ENCODE results near the gene HDAC4.

The HDAC4 gene

DNA sequence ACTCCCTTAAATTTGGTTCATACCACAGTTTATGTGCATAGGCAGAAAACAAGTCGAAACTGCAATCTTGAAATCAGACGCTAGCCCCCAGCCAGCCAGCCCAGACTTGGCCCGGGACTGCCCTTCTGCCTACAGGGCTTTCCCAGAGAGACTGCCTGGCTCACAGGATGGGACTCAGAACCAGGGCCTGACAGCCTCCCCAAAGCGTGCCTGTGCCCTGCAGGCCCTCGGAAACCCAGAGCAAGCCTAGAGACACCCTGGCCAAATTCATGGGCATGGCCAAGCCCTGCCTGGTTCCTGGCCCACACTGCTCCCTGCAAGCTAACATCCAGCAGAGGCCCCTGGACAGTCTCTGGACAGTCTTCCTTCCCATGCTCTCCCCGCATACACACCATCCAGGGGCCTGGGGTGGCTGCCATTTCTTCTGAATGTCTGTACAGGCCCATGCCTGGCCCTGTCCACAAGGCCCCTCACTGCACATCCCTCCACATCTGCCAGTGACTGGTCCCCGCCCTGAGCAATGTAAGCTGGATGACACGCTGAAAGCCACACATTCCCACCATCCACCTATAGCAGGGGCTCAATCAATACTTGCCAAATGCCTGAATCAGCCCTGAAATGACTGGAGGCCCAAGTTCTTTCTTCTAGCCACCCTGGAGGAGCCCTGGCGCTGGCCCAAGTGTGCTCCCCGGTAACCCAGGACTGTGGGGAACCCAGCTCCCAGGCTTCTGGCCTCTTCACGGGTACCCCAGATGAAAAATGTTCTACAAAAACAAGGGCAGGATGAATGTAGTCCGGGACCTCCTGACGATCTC lies 73.1 kb downstream of the HDAC4 start:
- DNase-seq (ENCODE audit: low read depth): no peak

DNA sequence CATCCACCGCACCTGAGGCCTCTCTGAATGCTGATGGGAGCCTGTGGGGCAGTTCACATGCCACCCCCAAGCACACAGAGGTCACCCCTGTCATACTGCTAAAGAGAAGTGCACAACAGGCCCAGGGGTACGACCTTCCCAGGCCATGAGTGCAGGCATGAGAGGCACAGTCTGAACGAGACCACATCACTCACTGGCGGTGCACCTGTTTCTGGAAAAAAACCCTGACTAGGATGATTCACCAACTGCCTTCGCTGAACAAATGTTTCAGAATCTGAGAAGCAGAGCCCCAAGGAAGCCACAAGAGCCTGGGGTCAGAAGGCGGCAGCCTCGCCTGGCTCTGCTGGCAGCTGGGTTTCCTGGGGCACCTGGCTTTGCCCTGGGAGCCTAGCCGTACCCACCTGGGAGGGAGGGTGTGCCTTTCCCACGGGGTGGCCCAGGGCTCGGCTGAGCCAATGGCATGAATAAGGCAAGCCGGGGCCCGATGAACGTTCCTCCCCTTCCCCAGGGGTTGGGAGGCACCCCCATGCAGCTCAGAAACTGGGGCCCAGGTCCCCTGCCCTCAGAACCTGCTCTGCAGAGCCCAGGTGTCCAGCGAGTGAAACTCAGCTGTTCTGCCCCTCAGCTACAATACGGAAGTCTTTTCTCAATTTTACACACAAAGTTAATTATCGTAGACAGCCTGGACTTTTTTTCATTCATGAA lies 73.8 kb downstream of the HDAC4 start:
- DNase-seq (ENCODE audit: low read depth): no peak

DNA sequence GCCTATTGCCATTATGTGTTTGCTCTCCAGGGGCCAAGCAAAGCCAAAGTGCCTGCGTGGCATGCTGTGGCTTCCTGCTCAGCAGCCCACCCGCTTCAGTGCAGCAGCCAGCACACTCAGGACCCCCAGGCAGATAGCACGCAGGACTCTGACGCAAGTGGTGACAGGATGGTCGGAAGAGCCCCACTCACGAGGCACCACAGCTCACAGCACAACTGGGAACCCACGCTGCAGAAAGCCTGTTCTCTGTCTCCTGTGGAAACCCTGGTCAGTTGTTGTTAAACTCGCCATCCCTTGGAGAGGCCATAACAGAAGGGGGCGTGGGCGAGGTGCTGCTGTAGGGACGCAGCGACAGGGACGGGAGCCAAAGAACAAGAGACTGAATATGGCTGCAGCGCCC lies 76.4 kb downstream of the HDAC4 start:
- DNase-seq (ENCODE audit: low read depth): no peak

DNA sequence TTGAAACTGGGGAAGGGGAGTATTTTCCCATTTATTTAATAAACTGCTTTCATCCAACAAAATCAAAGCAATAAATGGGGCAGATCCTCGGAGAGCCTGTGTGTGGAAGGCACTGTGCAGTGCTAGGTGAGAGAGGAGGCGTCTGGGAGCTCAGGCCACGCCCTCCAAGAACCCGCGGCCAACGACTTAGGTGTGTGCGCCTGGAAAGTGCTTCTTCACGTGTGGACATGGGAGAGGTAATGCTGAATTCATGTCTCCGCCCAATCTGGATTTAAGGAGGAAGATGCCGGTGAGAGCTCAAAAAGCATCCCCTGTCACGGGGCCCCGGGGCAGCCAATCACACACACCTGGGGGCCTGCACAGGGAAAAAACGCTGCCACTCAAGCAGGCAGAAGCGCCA lies 77.4 kb downstream of the HDAC4 start:
- DNase-seq (ENCODE audit: low read depth): no peak

DNA sequence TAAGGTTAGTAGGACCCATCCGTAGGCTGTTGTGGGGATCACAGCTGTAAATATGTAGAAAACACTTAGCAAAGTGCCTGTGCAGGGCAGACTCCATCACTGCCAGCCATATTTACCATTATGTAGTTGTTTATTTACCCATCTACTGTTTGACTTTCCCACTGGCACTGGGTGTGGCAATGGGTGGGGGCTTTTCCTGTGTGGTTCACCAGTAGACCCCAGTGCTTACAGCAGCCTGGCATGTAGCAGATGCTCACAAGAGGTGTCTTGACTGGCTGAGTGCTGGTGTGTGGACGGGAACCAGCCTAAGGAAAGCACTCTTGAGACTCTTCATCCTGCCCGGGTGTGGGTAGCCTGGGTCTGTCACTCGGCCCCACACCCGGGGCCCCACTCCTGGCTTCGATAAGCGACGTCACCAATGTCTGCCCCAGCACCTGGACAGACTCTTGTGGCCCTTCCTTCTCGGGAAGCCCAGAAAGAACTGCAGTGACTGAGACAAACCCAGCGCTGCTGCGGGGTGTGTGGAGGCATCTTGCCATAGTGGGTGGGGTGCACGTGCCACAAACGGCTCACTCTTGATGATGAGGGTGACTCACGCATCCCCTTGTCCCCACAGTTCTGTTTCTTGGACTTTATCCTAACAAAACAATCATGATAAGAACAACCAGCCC lies 78.3 kb downstream of the HDAC4 start:
- DNase-seq (ENCODE audit: low read depth): no peak

DNA sequence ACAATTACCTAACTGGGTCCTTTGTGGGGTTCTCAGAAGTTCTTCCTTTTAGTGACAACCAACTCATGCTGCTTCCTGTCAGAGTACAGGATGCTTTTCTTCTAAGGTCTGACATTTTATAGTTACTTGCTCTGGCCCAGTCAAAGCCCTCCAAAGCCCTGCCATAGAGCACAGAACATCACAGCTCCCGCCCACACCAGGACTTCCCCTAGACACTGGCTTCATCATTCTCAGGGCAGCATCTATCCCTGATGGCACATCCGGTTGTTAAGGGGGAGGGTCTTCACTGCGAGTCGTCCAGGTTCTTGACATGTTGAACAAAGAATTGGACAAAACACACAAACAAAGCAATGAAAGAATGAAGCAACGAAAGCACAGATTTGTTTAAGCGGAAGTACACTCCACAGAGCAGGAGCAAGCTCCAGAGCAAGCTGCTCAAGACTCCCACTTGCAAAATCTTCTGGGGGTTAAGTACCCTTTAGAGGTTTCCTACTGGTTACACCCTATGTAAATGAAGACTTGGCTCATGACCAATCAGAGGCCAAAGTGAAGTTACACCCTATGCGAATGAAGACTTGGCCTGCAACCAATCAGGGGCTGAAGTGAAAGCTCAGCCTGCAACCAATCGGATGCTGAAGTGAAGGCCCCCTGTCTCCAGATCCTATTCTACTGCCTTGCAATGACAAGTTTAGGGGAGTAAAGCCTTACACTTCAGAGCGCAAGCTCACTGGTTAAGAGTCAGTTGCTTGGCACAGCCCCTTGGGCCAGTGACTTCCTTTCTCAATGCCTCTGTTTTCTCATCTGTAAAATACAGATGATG lies 79.0 kb downstream of the HDAC4 start:
- DNase-seq (ENCODE audit: low read depth): no peak

DNA sequence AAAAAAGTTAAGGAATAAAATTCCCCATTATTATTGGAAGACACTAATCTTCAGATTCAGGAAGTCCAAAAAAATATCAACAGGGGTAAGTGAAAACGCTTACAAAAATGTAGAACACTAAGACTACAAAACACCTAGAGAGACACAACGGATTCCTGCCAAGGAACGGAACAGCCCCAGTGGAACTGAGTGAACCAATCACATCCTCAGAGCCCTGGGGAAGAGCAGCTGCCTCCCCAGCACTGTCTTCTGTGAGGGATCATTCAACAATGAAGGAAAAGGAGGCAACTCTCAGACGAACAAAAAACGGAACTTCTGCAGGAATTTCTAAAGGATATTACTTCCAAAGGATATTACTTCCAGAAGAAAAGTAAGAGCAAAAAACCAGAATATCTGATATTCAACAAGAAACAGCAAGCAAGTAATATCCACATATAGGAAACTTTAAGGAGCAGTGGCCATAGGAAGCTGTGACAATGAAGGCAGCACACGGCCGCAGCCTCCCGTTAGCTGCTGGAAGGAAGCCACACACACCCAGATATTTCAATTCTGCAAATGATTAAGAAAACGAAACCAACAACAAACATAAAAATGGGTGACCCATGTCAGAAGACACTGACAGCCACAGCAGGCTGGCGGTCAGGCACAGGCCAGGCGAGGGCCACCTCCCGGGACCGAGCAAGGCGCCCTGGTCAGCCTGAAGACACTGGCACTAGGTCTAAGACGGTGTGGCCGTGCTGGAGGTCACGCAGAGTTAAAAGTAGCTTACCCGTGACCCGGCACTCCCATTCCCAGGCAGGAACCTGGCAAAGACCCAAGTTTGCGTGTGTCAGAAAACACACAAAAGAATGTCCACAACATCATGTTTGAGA lies 81.8 kb downstream of the HDAC4 start:
- no peak for DNase-seq (ENCODE audit: low read depth)

DNA sequence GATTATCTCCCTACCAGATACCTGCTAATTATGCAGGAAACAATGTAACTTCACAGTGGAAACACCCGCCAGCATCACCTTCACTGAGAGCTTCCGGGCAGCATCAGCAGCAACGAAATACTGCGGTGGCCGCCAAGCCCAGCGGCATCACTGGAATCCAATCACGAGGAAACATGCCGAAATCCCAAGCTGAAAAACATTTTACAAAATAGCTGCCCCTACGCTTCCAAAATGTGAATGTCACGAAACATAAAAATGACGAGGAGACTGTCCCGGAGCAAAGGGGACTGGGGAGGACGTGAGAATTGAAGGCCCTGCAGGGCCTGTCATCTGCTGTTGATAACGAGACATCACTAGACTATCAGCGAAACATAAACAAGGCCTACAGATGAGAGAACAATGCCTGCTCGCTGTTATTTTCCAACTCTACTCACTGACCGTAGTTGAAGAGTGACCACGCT lies 82.6 kb downstream of the HDAC4 start:
- DNase-seq (ENCODE audit: low read depth): no peak

DNA sequence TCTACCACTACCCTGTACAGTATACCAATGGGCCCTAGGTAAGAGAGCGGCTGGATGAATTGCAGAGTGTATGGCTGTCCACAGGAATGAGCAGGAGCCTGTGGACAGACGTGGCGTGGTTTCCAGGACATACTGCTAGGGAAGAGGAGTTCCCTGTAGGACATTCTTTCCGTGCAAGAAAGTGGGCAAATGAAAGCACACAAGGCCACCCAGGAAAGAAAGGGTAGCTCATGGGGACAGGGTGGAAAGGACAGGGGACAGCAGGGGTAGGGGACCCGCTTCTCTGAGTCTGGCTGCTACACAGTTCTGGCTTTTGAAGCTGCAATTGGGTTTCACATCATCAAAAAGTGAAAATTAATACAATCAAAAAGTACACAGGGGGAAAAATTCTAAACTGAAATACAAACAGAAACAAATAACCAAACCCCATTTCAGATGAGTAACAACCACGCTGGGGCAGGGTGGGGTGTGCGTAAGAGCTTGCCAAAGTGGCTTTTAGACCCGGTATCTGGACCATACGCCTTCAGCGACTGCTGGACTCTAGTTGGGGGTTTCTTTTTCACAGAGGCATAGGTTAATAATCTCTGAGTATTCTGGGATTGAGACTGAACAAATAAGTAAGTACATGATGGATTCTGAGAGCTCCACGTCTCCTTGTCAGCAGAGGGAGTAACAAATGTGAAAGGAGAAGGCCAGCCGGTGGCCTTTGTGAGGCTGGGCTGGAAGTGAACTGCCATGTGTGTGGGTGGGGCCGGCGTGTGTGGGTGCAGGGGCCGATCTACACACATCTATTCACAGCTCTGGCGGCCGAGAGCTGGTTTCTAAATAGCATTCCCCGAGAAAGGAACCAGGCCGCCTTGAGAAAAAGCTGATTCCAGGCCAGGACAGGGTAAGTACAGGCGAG lies 84.0 kb downstream of the HDAC4 start:
- DNase-seq (ENCODE audit: low read depth): no peak

DNA sequence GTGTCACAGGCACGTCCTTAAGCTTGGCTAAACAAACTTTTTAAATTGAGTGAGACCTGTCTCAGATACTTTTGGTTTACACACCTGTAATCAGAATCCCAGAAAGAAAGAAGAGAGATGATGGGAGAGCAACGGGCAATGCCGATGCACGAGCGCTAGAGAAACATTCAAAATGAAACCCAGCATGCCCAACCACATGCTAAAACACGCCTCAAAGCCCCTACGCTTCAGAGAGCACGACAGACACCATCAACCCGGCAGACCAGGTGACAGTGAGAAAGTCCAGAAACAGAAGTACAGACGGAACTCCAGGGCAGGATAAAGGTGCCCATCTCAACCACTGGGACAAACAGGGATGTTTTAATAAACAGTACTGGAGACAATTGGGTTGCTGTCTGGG lies 85.5 kb downstream of the HDAC4 start:
- no peak for DNase-seq (ENCODE audit: low read depth)

DNA sequence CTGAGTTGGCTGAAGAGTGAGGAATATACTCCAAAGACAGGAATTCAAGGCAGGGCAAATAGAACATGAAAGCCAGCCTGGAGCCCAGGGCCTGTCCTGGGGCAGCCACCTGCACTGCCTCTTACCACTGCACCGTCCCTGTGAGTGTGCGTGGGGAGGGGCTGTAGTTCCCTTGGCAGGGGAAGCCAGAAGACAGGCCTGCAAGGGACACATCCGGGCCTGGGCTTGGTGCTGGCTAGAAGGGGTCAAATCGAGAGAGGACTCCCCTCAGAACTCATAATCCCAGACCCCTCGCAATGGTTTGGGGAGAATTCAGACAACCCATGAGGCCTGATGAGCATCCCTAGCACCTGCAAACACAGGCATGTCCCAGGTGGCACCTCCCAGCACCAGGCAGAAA lies 87.0 kb downstream of the HDAC4 start:
- no peak for DNase-seq (ENCODE audit: low read depth)

DNA sequence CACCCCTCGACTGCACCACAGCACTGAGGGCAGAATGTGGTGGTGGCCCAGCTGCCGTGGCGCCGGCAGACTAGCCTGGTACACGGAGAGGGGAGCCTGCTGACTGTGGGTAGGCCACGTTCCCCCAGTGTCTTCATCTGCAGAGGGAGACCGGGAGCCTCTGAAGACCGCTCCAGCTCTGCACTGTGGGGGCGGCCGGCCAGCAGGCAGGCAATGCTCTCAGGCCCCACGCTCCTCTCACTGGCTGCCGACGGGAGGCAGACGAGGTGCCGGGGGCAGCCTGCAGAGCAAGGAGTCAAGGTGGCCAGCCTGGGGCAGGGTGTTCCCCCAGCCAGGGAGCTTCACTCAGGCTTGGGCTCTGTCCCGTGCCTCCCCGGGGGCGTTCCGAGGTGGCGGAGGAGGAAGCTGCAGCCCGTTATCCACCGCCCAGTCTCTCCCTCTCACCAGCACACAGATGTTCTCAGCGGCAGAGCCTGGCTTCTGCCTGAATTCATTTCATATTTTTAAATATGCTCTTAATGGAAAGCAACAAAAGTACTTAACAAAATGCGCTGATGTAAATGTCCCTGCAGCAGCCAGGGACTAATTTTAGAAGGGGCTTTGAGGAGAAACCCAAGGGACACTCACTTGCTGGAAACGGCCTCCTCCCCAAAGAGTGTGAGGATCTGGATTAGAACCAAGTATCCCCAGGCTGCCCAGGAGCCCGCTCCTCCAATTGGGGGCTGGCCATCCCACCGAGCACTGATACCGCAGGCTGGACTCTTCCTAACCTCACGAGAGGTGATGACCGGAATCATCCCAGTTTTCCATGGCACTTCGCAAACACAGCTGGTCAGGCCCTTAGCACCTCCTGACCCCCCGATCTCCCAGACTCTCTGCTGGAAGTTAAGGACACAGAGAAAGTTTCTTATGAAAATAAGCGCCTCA lies 87.8 kb downstream of the HDAC4 start:
- DNase-seq (ENCODE audit: low read depth): no peak

DNA sequence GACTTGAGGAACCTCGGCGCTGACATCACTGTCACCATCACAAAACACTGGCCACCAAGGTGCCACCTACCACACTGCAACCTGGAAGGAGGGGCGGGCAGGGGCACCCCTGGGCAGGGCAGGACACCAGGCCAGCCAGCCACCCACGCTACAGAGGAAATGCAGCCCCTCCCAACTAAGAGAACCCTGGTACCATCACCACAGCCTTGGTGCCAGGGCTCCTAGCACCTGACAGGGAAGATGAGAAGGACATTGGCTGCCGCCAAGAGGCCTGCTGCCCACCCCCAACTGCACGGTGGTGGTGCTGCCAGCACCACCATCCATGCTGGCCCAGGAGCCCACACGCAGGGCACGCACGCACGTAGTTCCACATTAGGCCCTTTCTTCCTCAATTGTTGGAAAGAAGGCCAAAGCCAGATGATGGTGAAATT lies 88.7 kb downstream of the HDAC4 start:
- no peak for DNase-seq (ENCODE audit: low read depth)

DNA sequence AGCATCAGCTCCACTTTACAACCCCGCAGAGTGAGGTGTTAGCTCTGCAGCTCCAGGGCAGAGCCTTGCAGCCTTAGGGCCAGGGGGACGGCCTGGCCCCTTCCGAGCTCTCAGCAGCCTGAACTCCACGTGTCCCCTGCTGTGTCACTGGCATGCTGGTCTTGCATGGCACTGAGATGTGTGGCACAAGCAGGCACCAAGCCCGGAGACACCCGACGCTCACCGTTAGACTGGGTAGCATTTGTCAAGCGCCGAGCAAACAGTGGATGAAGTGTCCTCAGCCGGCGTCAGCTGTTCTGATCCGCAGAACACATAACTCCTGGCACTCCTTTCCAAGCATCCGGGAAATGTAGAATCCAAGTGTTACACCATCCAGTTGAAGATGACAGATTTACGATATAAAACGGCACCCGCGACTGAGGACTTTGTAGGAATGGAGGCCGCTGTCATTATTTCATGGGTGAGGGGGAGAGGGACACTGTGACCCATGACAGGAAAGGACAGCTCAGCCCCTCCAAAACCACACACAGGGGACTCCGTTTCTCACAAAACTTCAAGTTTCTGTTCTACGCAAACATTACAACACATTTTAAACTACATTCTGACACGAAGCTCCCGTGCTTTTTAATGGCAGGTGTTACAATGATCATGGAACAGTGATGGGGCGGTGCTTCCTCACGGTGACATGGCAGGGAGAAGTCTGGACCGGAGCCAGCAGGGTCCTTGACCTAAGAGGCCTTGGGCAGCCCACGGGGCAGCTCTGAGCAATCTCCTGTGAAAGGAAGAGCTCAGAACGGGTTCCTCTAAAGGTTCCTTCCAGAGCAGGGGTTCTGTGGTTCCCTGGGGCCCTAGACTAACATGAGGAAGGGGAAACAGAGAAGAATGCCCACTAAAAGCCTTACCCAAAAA lies 89.4 kb downstream of the HDAC4 start:
- DNase-seq (ENCODE audit: low read depth): no peak

DNA sequence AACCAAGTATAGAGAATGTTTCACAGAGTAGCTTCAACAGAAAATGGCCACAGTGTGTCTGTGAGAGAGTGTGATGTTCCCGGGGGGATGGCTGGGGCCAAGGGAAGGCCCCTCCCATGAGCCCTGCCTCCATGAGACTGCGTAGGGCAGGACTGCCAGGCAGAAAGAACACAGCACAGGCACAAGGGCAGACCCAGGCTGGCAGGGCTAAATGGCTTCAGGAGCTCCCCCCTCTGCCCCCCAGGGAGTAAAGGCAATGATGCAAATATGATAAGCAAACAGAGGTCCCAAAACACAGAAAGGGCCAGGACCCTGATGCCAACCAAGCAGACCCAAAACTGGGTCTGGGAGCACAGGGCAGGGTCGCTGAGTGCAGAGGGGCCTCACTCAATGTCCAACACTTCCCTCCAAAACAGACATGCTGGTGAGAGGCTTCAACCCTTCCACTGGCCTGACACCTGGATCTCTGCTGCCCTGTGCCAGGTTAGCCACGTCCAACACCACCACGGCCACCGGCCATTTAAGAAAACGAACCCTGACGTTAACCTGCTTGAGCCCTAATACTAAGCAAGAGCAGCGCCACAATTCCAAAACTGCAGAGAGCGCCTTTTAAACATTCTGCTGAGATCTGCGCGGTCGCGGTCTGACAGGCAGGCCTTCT lies 90.3 kb downstream of the HDAC4 start:
- no peak for DNase-seq (ENCODE audit: low read depth)

DNA sequence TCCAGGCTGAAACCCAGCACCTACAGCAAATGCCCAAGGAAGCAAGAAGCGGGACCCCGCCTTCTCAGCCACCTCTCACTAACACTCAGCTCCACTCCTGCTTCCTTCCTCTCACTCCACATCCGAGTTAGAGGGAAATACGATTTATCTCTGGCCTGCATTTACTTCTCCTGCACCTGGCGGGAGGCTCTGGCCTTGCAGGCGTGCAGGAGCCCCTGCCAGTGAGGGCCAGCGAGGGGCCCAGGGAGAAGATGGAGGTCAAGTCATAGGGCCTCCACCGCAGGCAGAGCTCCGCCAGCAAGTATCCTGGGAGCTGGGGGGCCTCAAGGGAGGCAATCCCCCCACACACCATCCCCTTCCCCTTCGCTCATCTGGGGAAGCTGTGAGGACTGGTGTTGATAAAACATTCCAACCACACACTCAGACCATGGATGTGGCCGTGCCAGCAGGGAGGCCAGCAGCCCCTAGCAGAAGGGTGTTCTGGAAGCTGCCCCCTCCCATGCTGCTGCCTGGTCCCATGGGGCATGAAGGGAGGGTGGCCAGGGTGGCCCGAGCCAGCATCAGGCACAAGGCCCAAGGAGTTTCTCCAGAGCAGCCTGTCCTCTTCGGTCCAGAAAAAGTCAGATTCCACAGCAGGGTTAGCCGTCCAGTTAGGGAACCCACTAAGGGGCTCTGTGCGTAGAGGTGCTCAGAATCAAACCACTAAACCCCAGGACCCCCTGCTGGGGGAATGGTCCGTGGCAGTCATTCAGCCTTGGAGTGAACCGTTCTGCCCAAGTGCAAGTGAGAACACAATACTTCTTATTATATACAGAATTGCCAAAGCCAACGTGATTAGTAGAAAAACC lies 91.2 kb downstream of the HDAC4 start:
- DNase-seq (ENCODE audit: low read depth): no peak
